ENCODE measurements around the gene RGPD5.
"Not testable (repeated sequence)": the region's sequence is repeated elsewhere in the genome, so short reads cannot be mapped to it uniquely, and the experiment has no call there.

DNA sequence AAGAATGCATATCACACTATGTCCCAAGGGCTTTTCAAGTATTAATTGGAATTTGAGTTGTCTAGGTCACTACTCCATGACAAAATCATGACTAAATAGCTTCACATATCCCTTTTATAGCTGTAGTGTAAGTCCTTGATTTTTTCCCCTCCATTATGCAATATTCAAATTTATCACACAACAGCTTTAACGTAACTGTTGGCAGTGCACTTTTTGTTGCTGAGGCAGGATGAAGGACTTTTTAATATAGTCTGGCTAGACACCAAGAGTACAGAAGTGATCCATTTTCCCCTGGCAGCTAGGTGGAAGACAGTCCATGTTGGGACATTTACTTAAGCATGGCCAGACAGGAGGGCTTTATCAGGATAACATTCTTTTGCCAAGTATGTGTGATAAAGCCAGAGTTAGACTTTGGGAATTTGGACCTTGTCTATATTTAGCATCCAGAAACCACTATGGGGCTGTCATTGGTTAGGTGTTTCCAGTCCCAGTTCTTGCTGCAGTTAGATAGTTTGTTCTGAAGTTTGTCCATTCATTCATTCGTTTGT lies 11.6 kb upstream of the RGPD5 start:
- not testable (repeated sequence) for TF ChIP-seq RNF2 (IDR thresholded peaks at IDR 0.05; ENCODE audit: borderline replicate concordance, low read depth); POLR2A (IDR thresholded peaks at IDR 0.05; ENCODE audit: low read length); EP300 (IDR thresholded peaks at IDR 0.05); RFX5 (IDR thresholded peaks at IDR 0.05)
- TF ChIP-seq, protein P1, sequence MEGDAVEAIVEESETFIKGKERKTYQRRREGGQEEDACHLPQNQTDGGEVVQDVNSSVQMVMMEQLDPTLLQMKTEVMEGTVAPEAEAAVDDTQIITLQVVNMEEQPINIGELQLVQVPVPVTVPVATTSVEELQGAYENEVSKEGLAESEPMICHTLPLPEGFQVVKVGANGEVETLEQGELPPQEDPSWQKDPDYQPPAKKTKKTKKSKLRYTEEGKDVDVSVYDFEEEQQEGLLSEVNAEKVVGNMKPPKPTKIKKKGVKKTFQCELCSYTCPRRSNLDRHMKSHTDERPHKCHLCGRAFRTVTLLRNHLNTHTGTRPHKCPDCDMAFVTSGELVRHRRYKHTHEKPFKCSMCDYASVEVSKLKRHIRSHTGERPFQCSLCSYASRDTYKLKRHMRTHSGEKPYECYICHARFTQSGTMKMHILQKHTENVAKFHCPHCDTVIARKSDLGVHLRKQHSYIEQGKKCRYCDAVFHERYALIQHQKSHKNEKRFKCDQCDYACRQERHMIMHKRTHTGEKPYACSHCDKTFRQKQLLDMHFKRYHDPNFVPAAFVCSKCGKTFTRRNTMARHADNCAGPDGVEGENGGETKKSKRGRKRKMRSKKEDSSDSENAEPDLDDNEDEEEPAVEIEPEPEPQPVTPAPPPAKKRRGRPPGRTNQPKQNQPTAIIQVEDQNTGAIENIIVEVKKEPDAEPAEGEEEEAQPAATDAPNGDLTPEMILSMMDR (IDR thresholded peaks at IDR 0.05), result not testable (repeated sequence)
